ENCODE measurements around the gene POR. TPM values are rescaled to one million over a fixed set of nuclear protein-coding genes. Genes with fewer than 3 reads are reported as not detected.
"Not testable (repeated sequence)": the region's sequence is repeated elsewhere in the genome, so short reads cannot be mapped to it uniquely, and the experiment has no call there.

The POR gene
- total RNA-seq, 1 donor from 2014 or later = 69.8 TPM

GRCh38 chr7:75988568-75989499, 73.9 kb downstream of the POR start:
- no peak for DNase-seq (ENCODE audit: low read depth, low spot score)

GRCh38 chr7:75989500-75990388, 74.8 kb downstream of the POR start:
- no peak for DNase-seq (ENCODE audit: low read depth, low spot score)

GRCh38 chr7:75991531-75992082, 76.7 kb downstream of the POR start:
- no peak for DNase-seq (ENCODE audit: low read depth, low spot score)

GRCh38 chr7:75992083-75992755, 77.3 kb downstream of the POR start:
- DNase-seq (ENCODE audit: low read depth, low spot score) = no peak

- DNase-seq (ENCODE audit: low read depth, low spot score) = no peak
Measured at GRCh38 chr7:75993689-75994387, 78.9 kb downstream of the POR start.

- DNase-seq (ENCODE audit: low read depth, low spot score) = peak; percentile 75
Measured at GRCh38 chr7:75994388-75995051, 79.6 kb downstream of the POR start, which contains the start of gene TMEM120A. TMEM120A (minus strand) TSS chr7:75994595; CDS start chr7:75994570, 25 bp downstream.

- DNase-seq (ENCODE audit: low read depth, low spot score) = no peak
Measured at GRCh38 chr7:75995052-75995471, 80.1 kb downstream of the POR start.

- DNase-seq (ENCODE audit: low read depth, low spot score) = no peak
Measured at GRCh38 chr7:75995996-75996395, 81.0 kb downstream of the POR start.

GRCh38 chr7:75996476-75996875, 81.5 kb downstream of the POR start:
- no peak for DNase-seq (ENCODE audit: low read depth, low spot score)

GRCh38 chr7:75998038-75998437, 83.1 kb downstream of the POR start:
- DNase-seq (ENCODE audit: low read depth, low spot score) = no peak

- no peak for DNase-seq (ENCODE audit: low read depth, low spot score)
Measured at GRCh38 chr7:76000566-76000965, 85.6 kb downstream of the POR start.

- DNase-seq (ENCODE audit: low read depth, low spot score) = no peak
Measured at GRCh38 chr7:76002139-76002538, 87.2 kb downstream of the POR start.

- DNase-seq (ENCODE audit: low read depth, low spot score) = no peak
Measured at GRCh38 chr7:76002822-76003221, 87.9 kb downstream of the POR start.

- DNase-seq (ENCODE audit: low read depth, low spot score) = no peak
Measured at GRCh38 chr7:76003351-76003750, 88.4 kb downstream of the POR start.

- not testable (repeated sequence) for DNase-seq (ENCODE audit: low read depth, low spot score)
Measured at GRCh38 chr7:76005004-76005403, 90.0 kb downstream of the POR start.

- no peak for DNase-seq (ENCODE audit: low read depth, low spot score)
Measured at GRCh38 chr7:76008156-76008687, 93.3 kb downstream of the POR start.

GRCh38 chr7:76009672-76010600, 95.0 kb downstream of the POR start:
- DNase-seq (ENCODE audit: low read depth, low spot score) = no peak

- DNase-seq (ENCODE audit: low read depth, low spot score) = no peak
Measured at GRCh38 chr7:76011442-76011861, 96.5 kb downstream of the POR start.

All from pulmonary artery endothelial cell (primary cell).